Stimulated activated CD8-positive, alpha-beta memory T cell treated with anti-CD3 and anti-CD28 coated beads, Interleukin-7, amount 100 ng/mL, for 48 hours (primary cell): ENCODE measurements around the gene PLCB3.

Experiments used
- DNase-seq, 2 donors: peaks; one replicate each; pipeline ENCODE4 v3.0.0-alpha.2; 2020; ENCODE audit warnings: low read depth in 1 of 2; ENCODE audit errors: extremely low read depth in 1 of 2

Gene PLCB3

GRCh38 chr11:64251016-64251752 is at the start of gene PLCB3:
Gene PLCB3, plus strand, starts transcription at chr11:64251530. Its CDS starts 120 bp downstream, at chr11:64251650.
- no peak for DNase-seq

GRCh38 chr11:64201543-64201942 is 49.8 kb upstream of the PLCB3 start:
- no peak for DNase-seq

GRCh38 chr11:64202992-64203391 is 48.3 kb upstream of the PLCB3 start:
- DNase-seq: no peak

GRCh38 chr11:64203421-64204079 is 47.8 kb upstream of the PLCB3 start:
- no peak for DNase-seq

GRCh38 chr11:64204080-64204440 is 47.3 kb upstream of the PLCB3 start:
- DNase-seq: no peak

- peak in 1 of 2 donors; percentile 61 for DNase-seq
Observed at GRCh38 chr11:64204464-64204989, 46.8 kb upstream of the PLCB3 start.

GRCh38 chr11:64206457-64207255 is 44.7 kb upstream of the PLCB3 start, which contains the start of gene FERMT3:
Gene FERMT3, plus strand, starts transcription at chr11:64206721. Its CDS starts 644 bp downstream, at chr11:64207365.
- peak; percentile 69 to 78 for DNase-seq

- DNase-seq: peak; percentile 76 to 90
Observed at GRCh38 chr11:64207256-64208085, 43.9 kb upstream of the PLCB3 start.

GRCh38 chr11:64208086-64208795 is 43.1 kb upstream of the PLCB3 start:
- no peak for DNase-seq

- DNase-seq: no peak
Observed at GRCh38 chr11:64208796-64209562, 42.4 kb upstream of the PLCB3 start.

- DNase-seq: no peak
Observed at GRCh38 chr11:64209563-64209843, 41.8 kb upstream of the PLCB3 start.

GRCh38 chr11:64210301-64211020 is 40.9 kb upstream of the PLCB3 start:
- no peak for DNase-seq

- DNase-seq: no peak
Observed at GRCh38 chr11:64211181-64211872, 40.0 kb upstream of the PLCB3 start.

- no peak for DNase-seq
Observed at GRCh38 chr11:64216879-64217278, 34.5 kb upstream of the PLCB3 start.

- DNase-seq: no peak
Observed at GRCh38 chr11:64218628-64219353, 32.5 kb upstream of the PLCB3 start.

- DNase-seq: no peak
Observed at GRCh38 chr11:64219354-64219684, 32.0 kb upstream of the PLCB3 start.

- DNase-seq: no peak
Observed at GRCh38 chr11:64219755-64220154, 31.6 kb upstream of the PLCB3 start.

GRCh38 chr11:64220271-64220670 is 31.1 kb upstream of the PLCB3 start:
- DNase-seq: no peak
